MG63 (cell line): ENCODE measurements around the gene SAE1. TPM values are rescaled to one million over a fixed set of nuclear protein-coding genes. Genes with fewer than 3 reads are reported as not detected.
"Not testable (repeated sequence)": the region's sequence is repeated elsewhere in the genome, so short reads cannot be mapped to it uniquely, and the experiment has no call there.

Experiments
- DNase-seq: peaks from one replicate; pipeline ENCODE4 v3.0.0-alpha.2; 2020
- H3K27me3 ChIP-seq: fragments of 250-450 bp; sonication (Bioruptor Pico); 2 replicates; pipeline ENCODE4 v1.5.1; 2020; ENCODE audit warnings: mild to moderate bottlenecking, moderate library complexity
- H3K36me3 ChIP-seq: fragments of 250-450 bp; sonication (Bioruptor Pico); 2 replicates; pipeline ENCODE4 v1.5.1; 2020; ENCODE audit warnings: mild to moderate bottlenecking, moderate library complexity
- H3K4me3 ChIP-seq: fragments of 250-450 bp; sonication (Bioruptor Pico); 2 replicates; pipeline ENCODE4 v1.5.1; 2020; ENCODE audit warnings: mild to moderate bottlenecking, moderate library complexity
- H3K9me3 ChIP-seq: fragments of 250-450 bp; sonication (Bioruptor Pico); 2 replicates; pipeline ENCODE4 v1.5.1; 2020; ENCODE audit warnings: mild to moderate bottlenecking, moderate library complexity
- total RNA-seq: library from RNA; depleted of rRNA; stranded (reverse); fragments of >200 nt; shearing (Covaris generic); gene quantifications from 2 replicates; pipeline ENCODE4 v1.2.3, GENCODE V29; 2014; ENCODE audit warnings: low replicate concordance

Gene SAE1
- total RNA-seq, 1 experiment from 2014 or later, result 411 TPM

GRCh38 chr19:47101116-47101515 lies 29.5 kb upstream of the SAE1 start:
- DNase-seq, H3K27me3 ChIP-seq, H3K4me3 ChIP-seq, H3K9me3 ChIP-seq: not testable (repeated sequence)
- H3K36me3 ChIP-seq, result peaks cover 57% of the 10 kb centered on the region

GRCh38 chr19:47102346-47103060 lies 28.1 kb upstream of the SAE1 start:
- Histone ChIP-seq H3K27me3 (no peaks in the 10 kb centered on the region), H3K4me3 (no peak overlapping the region), H3K36me3 (peaks cover 50% of the 10 kb centered on the region), H3K9me3 (no peaks in the 10 kb centered on the region)
- DNase-seq, result no peak

GRCh38 chr19:47104680-47105079 lies 26.0 kb upstream of the SAE1 start:
- Histone ChIP-seq H3K9me3 (no peaks in the 10 kb centered on the region), H3K36me3 (peaks cover 47% of the 10 kb centered on the region), H3K27me3 (no peaks in the 10 kb centered on the region), H3K4me3 (no peak overlapping the region)
- DNase-seq, result no peak

GRCh38 chr19:47105874-47106273 lies 24.8 kb upstream of the SAE1 start:
- Histone ChIP-seq H3K9me3 (no peaks in the 10 kb centered on the region), H3K36me3 (peaks cover 50% of the 10 kb centered on the region), H3K27me3 (no peaks in the 10 kb centered on the region), H3K4me3 (no peak overlapping the region)
- no peak for DNase-seq

GRCh38 chr19:47106821-47107201 lies 23.8 kb upstream of the SAE1 start:
- no peak for DNase-seq
- no peaks in the 10 kb centered on the region for H3K9me3 ChIP-seq
- no peak overlapping the region for H3K4me3 ChIP-seq
- peaks cover 53% of the 10 kb centered on the region for H3K36me3 ChIP-seq
- H3K27me3 ChIP-seq, result no peaks in the 10 kb centered on the region

- peaks cover 53% of the 10 kb centered on the region for H3K36me3 ChIP-seq
Observed at GRCh38 chr19:47107202-47107952, 23.3 kb upstream of the SAE1 start.

GRCh38 chr19:47107953-47108746 lies 22.5 kb upstream of the SAE1 start:
- Histone ChIP-seq H3K9me3 (no peaks in the 10 kb centered on the region), H3K36me3 (peaks cover 49% of the 10 kb centered on the region), H3K27me3 (no peaks in the 10 kb centered on the region), H3K4me3 (no peak overlapping the region)
- no peak for DNase-seq

More at GRCh38 chr19:47107202-47107952, 23.3 kb upstream of the SAE1 start:
- Histone ChIP-seq H3K4me3 (no peak overlapping the region), H3K9me3 (no peaks in the 10 kb centered on the region), H3K27me3 (no peaks in the 10 kb centered on the region)
- no peak for DNase-seq

- peaks cover 47% of the 10 kb centered on the region for H3K36me3 ChIP-seq
- H3K27me3 ChIP-seq, result no peaks in the 10 kb centered on the region
- H3K4me3 ChIP-seq, result peak overlapping the region; percentile 78; the same call in 1 of the 2 replicates
- H3K9me3 ChIP-seq, result no peaks in the 10 kb centered on the region
- no peak for DNase-seq
Observed at GRCh38 chr19:47109177-47109540, 21.5 kb upstream of the SAE1 start.

- Histone ChIP-seq H3K4me3 (peak overlapping the region; percentile 78), H3K36me3 (peaks cover 45% of the 10 kb centered on the region), H3K9me3 (no peaks in the 10 kb centered on the region), H3K27me3 (no peaks in the 10 kb centered on the region)
- peak; percentile 55 for DNase-seq
Observed at GRCh38 chr19:47109541-47110375, 20.9 kb upstream of the SAE1 start.

- H3K4me3 ChIP-seq, result peak overlapping the region; percentile 78
- no peaks in the 10 kb centered on the region for H3K27me3 ChIP-seq
- no peaks in the 10 kb centered on the region for H3K9me3 ChIP-seq
- H3K36me3 ChIP-seq, result peaks cover 37% of the 10 kb centered on the region
- DNase-seq, result no peak
Observed at GRCh38 chr19:47110521-47111005, 20.1 kb upstream of the SAE1 start.

GRCh38 chr19:47111006-47111621 lies 19.5 kb upstream of the SAE1 start:
- peak; percentile 17 for DNase-seq
- Histone ChIP-seq H3K9me3 (no peaks in the 10 kb centered on the region), H3K36me3 (peaks cover 32% of the 10 kb centered on the region), H3K4me3 (peak overlapping the region; percentile 78), H3K27me3 (no peaks in the 10 kb centered on the region)

- no peak for DNase-seq
Observed at GRCh38 chr19:47111682-47112165, 18.9 kb upstream of the SAE1 start.

GRCh38 chr19:47112166-47112996 lies 18.3 kb upstream of the SAE1 start:
- Histone ChIP-seq H3K4me3 (peak overlapping the region; percentile 78), H3K9me3 (no peaks in the 10 kb centered on the region), H3K36me3 (peaks cover 25% of the 10 kb centered on the region), H3K27me3 (no peaks in the 10 kb centered on the region)
- peak; percentile 96 for DNase-seq

More at GRCh38 chr19:47111682-47112165, 18.9 kb upstream of the SAE1 start:
- peak overlapping the region; percentile 78 for H3K4me3 ChIP-seq
- peaks cover 29% of the 10 kb centered on the region for H3K36me3 ChIP-seq
- H3K9me3 ChIP-seq, result no peaks in the 10 kb centered on the region
- H3K27me3 ChIP-seq, result no peaks in the 10 kb centered on the region

GRCh38 chr19:47112997-47113849 lies 17.4 kb upstream of the SAE1 start, which contains the start of gene ZC3H4:
ZC3H4 (minus strand) TSS chr19:47113776; CDS start chr19:47112584, 1,192 bp downstream.
- no peaks in the 10 kb centered on the region for H3K27me3 ChIP-seq
- H3K4me3 ChIP-seq, result peak within 1 kb of the TSS; percentile 78
- peaks cover 25% of the 10 kb centered on the region for H3K36me3 ChIP-seq
- H3K9me3 ChIP-seq, result no peaks in the 10 kb centered on the region
- peak; percentile 100 for DNase-seq
